H9 (cell line): ENCODE measurements around the gene CDH13. TPM values are rescaled to one million over a fixed set of nuclear protein-coding genes. Genes with fewer than 3 reads are reported as not detected.

ENCODE experiments used
- DNase-seq: peaks from one replicate; pipeline ENCODE4 v3.0.0-alpha.2; 2017
- H2AFZ ChIP-seq: one replicate; pipeline ENCODE4 v1.6.1; 2013; ENCODE audit warnings: mild to moderate bottlenecking, low read length, control low read depth, moderate library complexity
- H2AK5ac ChIP-seq: 2 replicates; pipeline ENCODE4 v1.6.1; 2013; ENCODE audit warnings: low read length, control low read depth, mixed read lengths; ENCODE audit not compliant: insufficient read length
- H2BK120ac ChIP-seq: one replicate; pipeline ENCODE4 v1.6.1; 2013; ENCODE audit warnings: low read depth, mild to moderate bottlenecking, low read length, control low read depth, inconsistent platforms; ENCODE audit not compliant: poor library complexity, severe bottlenecking
- H2BK12ac ChIP-seq: 2 replicates; pipeline ENCODE4 v1.6.1; 2013; ENCODE audit warnings: low read length, control low read depth, mixed read lengths, low read depth; ENCODE audit not compliant: insufficient read length
- H2BK15ac ChIP-seq: 2 replicates; pipeline ENCODE4 v1.6.1; 2013; ENCODE audit warnings: low read depth, low read length, control low read depth
- H2BK20ac ChIP-seq: one replicate; pipeline ENCODE4 v1.6.1; 2013; ENCODE audit warnings: low read depth, mild to moderate bottlenecking, low read length, control low read depth, inconsistent platforms; ENCODE audit not compliant: poor library complexity, severe bottlenecking
- H2BK5ac ChIP-seq: 2 replicates; pipeline ENCODE4 v1.6.1; 2013; ENCODE audit warnings: low read length, control low read depth, mixed read lengths; ENCODE audit not compliant: insufficient read length
- H3K14ac ChIP-seq: 2 replicates; pipeline ENCODE4 v1.6.1; 2013; ENCODE audit warnings: low read length, control low read depth; ENCODE audit not compliant: insufficient read depth
- H3K18ac ChIP-seq: 2 replicates; pipeline ENCODE4 v1.6.1; 2013; ENCODE audit warnings: low read depth, mild to moderate bottlenecking, mixed read lengths, low read length, control low read depth; ENCODE audit not compliant: insufficient read length
- H3K23ac ChIP-seq: 2 replicates; pipeline ENCODE4 v1.6.1; 2013; ENCODE audit warnings: low read length, control low read depth, mixed read lengths, low read depth; ENCODE audit not compliant: insufficient read length
- H3K23me2 ChIP-seq: 2 replicates; pipeline ENCODE4 v1.6.1; 2013; ENCODE audit warnings: low read depth, mild to moderate bottlenecking, mixed read lengths, low read length, control low read depth; ENCODE audit not compliant: insufficient read length, poor library complexity, severe bottlenecking
- H3K27ac ChIP-seq: 2 replicates; pipeline ENCODE4 v1.5.1; 2013; ENCODE audit warnings: low read length, control low read depth, mixed read lengths, low read depth; ENCODE audit not compliant: insufficient read length
- H3K27me3 ChIP-seq: 2 replicates; pipeline ENCODE4 v1.6.1; 2013; ENCODE audit warnings: low read length, control low read depth, inconsistent platforms; ENCODE audit not compliant: insufficient read depth
- H3K4ac ChIP-seq: 2 replicates; pipeline ENCODE4 v1.6.1; 2013; ENCODE audit warnings: low read depth, mild to moderate bottlenecking, control low read depth, inconsistent platforms, low read length, moderate library complexity
- H3K4me1 ChIP-seq: 2 replicates; pipeline ENCODE4 v1.6.1; 2013; ENCODE audit warnings: low read length, control low read depth, inconsistent platforms; ENCODE audit not compliant: insufficient read depth
- H3K4me2 ChIP-seq: 2 replicates; pipeline ENCODE4 v1.6.1; 2013; ENCODE audit warnings: low read length, control low read depth, mixed read lengths; ENCODE audit not compliant: insufficient read length, insufficient read depth
- H3K56ac ChIP-seq: 2 replicates; pipeline ENCODE4 v1.6.1; 2013; ENCODE audit warnings: low read depth, mild to moderate bottlenecking, mixed read lengths, low read length, control low read depth; ENCODE audit not compliant: insufficient read length
- H3K79me1 ChIP-seq: 2 replicates; pipeline ENCODE4 v1.6.1; 2013; ENCODE audit warnings: low read depth, mild to moderate bottlenecking, moderate library complexity, low read length, control low read depth, inconsistent platforms; ENCODE audit not compliant: insufficient read depth, poor library complexity, severe bottlenecking
- H3K79me2 ChIP-seq: 2 replicates; pipeline ENCODE4 v1.6.1; 2013; ENCODE audit warnings: low read length, control low read depth, inconsistent platforms; ENCODE audit not compliant: insufficient read depth
- H3K9ac ChIP-seq: 2 replicates; pipeline ENCODE4 v1.6.1; 2013; ENCODE audit warnings: low read length, control low read depth, mixed read lengths; ENCODE audit not compliant: insufficient read length; ENCODE audit errors: extremely low read depth
- H3K9me3 ChIP-seq: one replicate; pipeline ENCODE4 v1.6.1; 2013; ENCODE audit warnings: low read depth, low read length, inconsistent platforms; ENCODE audit not compliant: control insufficient read depth
- H3T11ph ChIP-seq: one replicate; pipeline ENCODE4 v1.6.1; 2013; ENCODE audit warnings: mild to moderate bottlenecking, low read length, control low read depth, inconsistent platforms
- H4K20me1 ChIP-seq: one replicate; pipeline ENCODE4 v1.6.1; 2013; ENCODE audit not compliant: control insufficient read depth, insufficient read length, insufficient read depth
- H4K5ac ChIP-seq: 2 replicates; pipeline ENCODE4 v1.6.1; 2013; ENCODE audit warnings: low read depth, mild to moderate bottlenecking, mixed read lengths, low read length, control low read depth; ENCODE audit not compliant: insufficient read length
- H4K8ac ChIP-seq: replicated peaks from 2 replicates; pipeline ENCODE4 v1.6.1; 2013; ENCODE audit warnings: low read length, control low read depth, mixed read lengths, low read depth; ENCODE audit not compliant: insufficient read length
- H4K91ac ChIP-seq: 2 replicates; pipeline ENCODE4 v1.6.1; 2013; ENCODE audit warnings: low read depth, mild to moderate bottlenecking, moderate library complexity, mixed read lengths, low read length, control low read depth; ENCODE audit not compliant: insufficient read length
- H3K27ac Mint-ChIP-seq, 3 experiments: 2 replicates in 2 of 3; 3 replicates in 1 of 3; pipeline ENCODE4 v1.8.0; 2020 to 2021; ENCODE audit warnings: mixed read lengths in 3 of 3, mild to moderate bottlenecking in 1 of 3, moderate library complexity in 1 of 3
- H3K27me3 Mint-ChIP-seq: 2 replicates; pipeline ENCODE4 v1.8.0; 2021; ENCODE audit warnings: low read depth, mild to moderate bottlenecking, moderate library complexity, mixed read lengths
- H3K36me3 Mint-ChIP-seq, 3 experiments: 2 replicates in 2 of 3; 3 replicates in 1 of 3; pipeline ENCODE4 v1.8.0; 2020 to 2021; ENCODE audit warnings: low read depth in 3 of 3, mixed read lengths in 3 of 3; ENCODE audit not compliant: insufficient read depth in 1 of 3
- H3K4me1 Mint-ChIP-seq, 2 experiments: 2 replicates each; pipeline ENCODE4 v1.8.0; 2020; ENCODE audit warnings: mixed read lengths in 2 of 2
- H3K4me3 Mint-ChIP-seq, 2 experiments: 2 replicates in 1 of 2; 3 replicates in 1 of 2; pipeline ENCODE4 v1.8.0; 2020 to 2021; ENCODE audit warnings: mild to moderate bottlenecking in 2 of 2, mixed read lengths in 2 of 2, moderate library complexity in 1 of 2
- H3K9me3 Mint-ChIP-seq, 2 experiments: 2 replicates in 1 of 2; 3 replicates in 1 of 2; pipeline ENCODE4 v1.8.0; 2020; ENCODE audit warnings: mild to moderate bottlenecking in 2 of 2, mixed read lengths in 2 of 2, moderate library complexity in 1 of 2
- CTCF ChIP-seq: fragments of 200-600 bp; sonication (generic); conservative IDR thresholded peaks from 3 replicates; pipeline ENCODE4 v1.8.0; 2021; ENCODE audit warnings: antibody characterized with exemption, mild to moderate bottlenecking
- WGBS: extraction: QIAGEN DNeasy Blood & Tissue Kit; methylation state at CpG from one replicate; pipeline ENCODE4 v1.1.7; 2013; ENCODE audit warnings: missing lambda C conversion rate, low lambda C conversion rate, mixed read lengths; ENCODE audit not compliant: insufficient read length; ENCODE audit errors: extremely low coverage; 5-methylcytosine and 5-hydroxymethylcytosine counted together
- total RNA-seq: library from RNA; stranded (reverse); gene quantifications from 2 replicates; pipeline ENCODE4 v1.2.1, GENCODE V29; 2021

The CDH13 gene
- total RNA-seq, 1 experiment from 2014 or later: 1.5 TPM

GRCh38 chr16:83136924-83137323 is 510.2 kb downstream of the CDH13 start:
- no peak for TF ChIP-seq CTCF
- no peak overlapping the region for H3K18ac ChIP-seq
- H3K27ac ChIP-seq: no peak overlapping the region
- H3K79me2 ChIP-seq: no peaks in the 10 kb centered on the region
- H3K9me3 ChIP-seq: no peaks in the 10 kb centered on the region
- H3K27ac Mint-ChIP-seq: no peak overlapping the region
- H2BK15ac ChIP-seq: no peak overlapping the region
- no peak overlapping the region for H4K8ac ChIP-seq
- H3K56ac ChIP-seq: no peak overlapping the region
- no peak overlapping the region for H2AFZ ChIP-seq
- H3K14ac ChIP-seq: no peak overlapping the region
- H3T11ph ChIP-seq: no peak overlapping the region
- no peak overlapping the region for H2BK12ac ChIP-seq
- H2BK20ac ChIP-seq: no peak overlapping the region
- H3K27me3 Mint-ChIP-seq: peaks cover 1% of the 10 kb centered on the region; the same call in 1 of the 2 replicates
- H4K5ac ChIP-seq: no peak overlapping the region
- no peaks in the 10 kb centered on the region for H3K36me3 Mint-ChIP-seq
- H3K4me1 Mint-ChIP-seq: peaks cover 5 to 7% of the 10 kb centered on the region in 2 experiments; a peak in 3 of 4 replicates
- H2AK5ac ChIP-seq: no peak overlapping the region
- no peaks in the 10 kb centered on the region for H3K9me3 Mint-ChIP-seq
- no peaks in the 10 kb centered on the region for H3K27me3 ChIP-seq
- H4K91ac ChIP-seq: no peak overlapping the region
- no peaks in the 10 kb centered on the region for H3K4me1 ChIP-seq
- no peaks in the 10 kb centered on the region for H3K23me2 ChIP-seq
- H2BK120ac ChIP-seq: no peak overlapping the region
- no peak overlapping the region for H3K9ac ChIP-seq
- no peak for DNase-seq
- no peak overlapping the region for H3K4me2 ChIP-seq
- no peak overlapping the region for H3K4ac ChIP-seq
- H4K20me1 ChIP-seq: no peaks in the 10 kb centered on the region
- H2BK5ac ChIP-seq: no peak overlapping the region
- WGBS: no CpG with 5 or more reads among the region's 5 CpGs
- H3K4me3 Mint-ChIP-seq: no peak overlapping the region
- H3K79me1 ChIP-seq: no peaks in the 10 kb centered on the region
- H3K23ac ChIP-seq: no peak overlapping the region
